GM23338 (cell line): Measurements from ENCODE around the gene ULK4. TPM values are rescaled to one million over a fixed set of nuclear protein-coding genes. Genes with fewer than 3 reads are reported as not detected.

Source experiments
- ATAC-seq: fragments of 200-7000 bp; cut with Tn5 transposase; 3 replicates; pipeline ENCODE4 v1.9.1; 2020
- DNase-seq: peaks from one replicate; pipeline ENCODE4 v3.0.0-alpha.2; 2015; ENCODE audit warnings: low spot score
- H2AFZ ChIP-seq: fragments of 200-600 bp; sonication (generic); 2 replicates; pipeline ENCODE4 v1.8.0; 2016; ENCODE audit warnings: antibody characterized with exemption, mild to moderate bottlenecking, moderate library complexity
- H3F3A ChIP-seq: fragments of 200-600 bp; sonication (generic); replicated peaks from 2 replicates; pipeline ENCODE4 v1.8.0; 2017; ENCODE audit warnings: antibody characterized with exemption, mixed run types, low read depth
- H3K27ac ChIP-seq: fragments of 200-600 bp; sonication (generic); 2 replicates; pipeline ENCODE4 v1.6.1; 2016; ENCODE audit warnings: low read depth
- H3K27me3 ChIP-seq: fragments of 200-600 bp; sonication (generic); 2 replicates; pipeline ENCODE4 v1.8.0; 2016; ENCODE audit warnings: mild to moderate bottlenecking, mixed run types, moderate library complexity; ENCODE audit not compliant: insufficient read depth
- H3K36me3 ChIP-seq: fragments of 200-600 bp; sonication (generic); 2 replicates; pipeline ENCODE4 v1.8.0; 2016; ENCODE audit warnings: mild to moderate bottlenecking; ENCODE audit not compliant: insufficient read depth
- H3K4me1 ChIP-seq: fragments of 200-600 bp; sonication (generic); 2 replicates; pipeline ENCODE4 v1.8.0; 2016; ENCODE audit warnings: mild to moderate bottlenecking, moderate library complexity; ENCODE audit not compliant: insufficient read depth
- H3K4me2 ChIP-seq: fragments of 200-600 bp; sonication (generic); 2 replicates; pipeline ENCODE4 v1.7.1; 2017; ENCODE audit warnings: mixed run types
- H3K4me3 ChIP-seq: fragments of 200-600 bp; sonication (generic); 2 replicates; pipeline ENCODE4 v1.6.1; 2016; ENCODE audit warnings: mixed run types
- H3K79me2 ChIP-seq: fragments of 200-600 bp; sonication (generic); replicated peaks from 2 replicates; pipeline ENCODE4 v1.8.0; 2017; ENCODE audit warnings: mild to moderate bottlenecking; ENCODE audit not compliant: insufficient read depth
- H3K9me2 ChIP-seq: fragments of 200-600 bp; sonication (generic); 2 replicates; pipeline ENCODE4 v1.8.0; 2017; ENCODE audit not compliant: insufficient read depth
- H4K20me1 ChIP-seq: fragments of 200-600 bp; sonication (generic); replicated peaks from 2 replicates; pipeline ENCODE4 v1.8.0; 2017; ENCODE audit warnings: mild to moderate bottlenecking; ENCODE audit not compliant: insufficient read depth
- H3K27ac Mint-ChIP-seq: 2 replicates; pipeline ENCODE4 v1.8.0; 2020; ENCODE audit warnings: inconsistent platforms, mild to moderate bottlenecking, moderate library complexity, mixed read lengths
- H3K27me3 Mint-ChIP-seq: 3 replicates; pipeline ENCODE4 v1.8.0; 2022; ENCODE audit warnings: low read depth, mild to moderate bottlenecking, moderate library complexity, mixed read lengths, inconsistent platforms; ENCODE audit not compliant: insufficient read depth, poor library complexity
- H3K36me3 Mint-ChIP-seq: 3 replicates; pipeline ENCODE4 v1.8.0; 2021; ENCODE audit warnings: low read depth, mild to moderate bottlenecking, inconsistent platforms, moderate library complexity, mixed read lengths
- H3K4me1 Mint-ChIP-seq: 3 replicates; pipeline ENCODE4 v1.8.0; 2020; ENCODE audit warnings: mild to moderate bottlenecking, inconsistent platforms, mixed read lengths
- H3K4me3 Mint-ChIP-seq: 3 replicates; pipeline ENCODE4 v1.8.0; 2021; ENCODE audit warnings: moderate library complexity, mild to moderate bottlenecking, inconsistent platforms, mixed read lengths
- H3K9me3 Mint-ChIP-seq: 3 replicates; pipeline ENCODE4 v1.8.0; 2020; ENCODE audit warnings: moderate library complexity, mild to moderate bottlenecking, inconsistent platforms, mixed read lengths
- EZH2 ChIP-seq: fragments of 200-600 bp; sonication (generic); IDR thresholded peaks from one replicate; pipeline ENCODE4 v1.8.0; 2017; ENCODE audit warnings: antibody characterized with exemption, mild to moderate bottlenecking, low read depth; ENCODE audit not compliant: unreplicated experiment
- EZH2phosphoT487 ChIP-seq: fragments of 200-600 bp; sonication (generic); IDR thresholded peaks from one replicate; pipeline ENCODE4 v1.8.1; 2018; ENCODE audit warnings: antibody characterized with exemption; ENCODE audit not compliant: unreplicated experiment
- POLR2AphosphoS5 ChIP-seq: IDR thresholded peaks from 2 replicates; pipeline ENCODE4 v1.6.1; 2016; ENCODE audit warnings: antibody characterized with exemption, low read depth
- STAT1 ChIP-seq: IDR thresholded peaks from one replicate; pipeline ENCODE4 v1.6.1; 2016; ENCODE audit warnings: antibody characterized with exemption; ENCODE audit not compliant: unreplicated experiment
- ZNF114 ChIP-seq: fragments of 250-450 bp; sonication (Bioruptor Pico); IDR thresholded peaks from 2 replicates; pipeline ENCODE4 v1.5.0; 2020; ENCODE audit warnings: mild to moderate bottlenecking, moderate library complexity
- polyA plus RNA-seq: library from polyadenylated mRNA; unstranded; fragments of >200 nt; fragmentation: Nextera tagmentation; extraction: Ambion mirVana; gene quantifications from 2 replicates; pipeline ENCODE4 v1.2.1, GENCODE V29; 2016
- total RNA-seq: library from RNA; depleted of rRNA; stranded (reverse); fragments of >200 nt; shearing (Covaris generic); gene quantifications from 2 replicates; pipeline ENCODE4 v1.2.3, GENCODE V29; 2014
- TF ChIP-seq, protein P1 (sequence below): IDR thresholded peaks from one replicate; pipeline ENCODE4 v1.6.1; 2018; ENCODE audit warnings: antibody characterized with exemption; ENCODE audit not compliant: unreplicated experiment
- TF ChIP-seq, protein P2 (sequence below), 2 experiments: fragments of 200-600 bp in 1 of 2; sonication (generic) in 1 of 2; conservative IDR thresholded peaks; 2 replicates each; pipeline versions ENCODE4 v1.5.1 to v1.6.1; 2016 to 2017; ENCODE audit warnings: antibody characterized with exemption in 2 of 2, low read depth in 2 of 2, mild to moderate bottlenecking in 2 of 2, moderate library complexity in 1 of 2
- TF ChIP-seq, protein P3 (sequence below): fragments of 250-450 bp; sonication (Bioruptor Pico); IDR thresholded peaks from 2 replicates; pipeline ENCODE4 v1.5.0; 2020; ENCODE audit warnings: mild to moderate bottlenecking, moderate library complexity

The ULK4 gene
- total and polyA plus RNA-seq, 2 experiments from 2014 or later = 20.8 to 41.4 TPM

DNA sequence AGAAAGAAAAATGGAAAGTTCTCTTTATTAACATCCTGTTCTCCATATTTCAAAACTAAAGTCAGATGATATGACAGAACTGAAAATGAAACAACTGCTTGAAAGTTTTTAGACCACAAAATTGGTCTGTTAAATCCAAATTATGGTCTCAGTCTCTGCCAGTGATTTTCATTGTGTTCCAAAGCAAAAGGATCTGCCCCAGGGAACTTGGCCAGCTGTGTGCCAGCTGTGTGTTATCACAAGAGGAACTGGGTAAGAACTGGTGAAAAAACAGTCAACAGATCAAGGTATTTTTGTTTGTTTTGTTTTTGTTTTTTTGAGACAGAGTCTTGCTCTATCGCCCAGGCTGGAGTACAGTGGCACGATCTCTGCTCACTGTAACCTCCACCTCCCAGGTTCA lies 439.3 kb downstream of the ULK4 start (continued):
- TF ChIP-seq, protein P1, sequence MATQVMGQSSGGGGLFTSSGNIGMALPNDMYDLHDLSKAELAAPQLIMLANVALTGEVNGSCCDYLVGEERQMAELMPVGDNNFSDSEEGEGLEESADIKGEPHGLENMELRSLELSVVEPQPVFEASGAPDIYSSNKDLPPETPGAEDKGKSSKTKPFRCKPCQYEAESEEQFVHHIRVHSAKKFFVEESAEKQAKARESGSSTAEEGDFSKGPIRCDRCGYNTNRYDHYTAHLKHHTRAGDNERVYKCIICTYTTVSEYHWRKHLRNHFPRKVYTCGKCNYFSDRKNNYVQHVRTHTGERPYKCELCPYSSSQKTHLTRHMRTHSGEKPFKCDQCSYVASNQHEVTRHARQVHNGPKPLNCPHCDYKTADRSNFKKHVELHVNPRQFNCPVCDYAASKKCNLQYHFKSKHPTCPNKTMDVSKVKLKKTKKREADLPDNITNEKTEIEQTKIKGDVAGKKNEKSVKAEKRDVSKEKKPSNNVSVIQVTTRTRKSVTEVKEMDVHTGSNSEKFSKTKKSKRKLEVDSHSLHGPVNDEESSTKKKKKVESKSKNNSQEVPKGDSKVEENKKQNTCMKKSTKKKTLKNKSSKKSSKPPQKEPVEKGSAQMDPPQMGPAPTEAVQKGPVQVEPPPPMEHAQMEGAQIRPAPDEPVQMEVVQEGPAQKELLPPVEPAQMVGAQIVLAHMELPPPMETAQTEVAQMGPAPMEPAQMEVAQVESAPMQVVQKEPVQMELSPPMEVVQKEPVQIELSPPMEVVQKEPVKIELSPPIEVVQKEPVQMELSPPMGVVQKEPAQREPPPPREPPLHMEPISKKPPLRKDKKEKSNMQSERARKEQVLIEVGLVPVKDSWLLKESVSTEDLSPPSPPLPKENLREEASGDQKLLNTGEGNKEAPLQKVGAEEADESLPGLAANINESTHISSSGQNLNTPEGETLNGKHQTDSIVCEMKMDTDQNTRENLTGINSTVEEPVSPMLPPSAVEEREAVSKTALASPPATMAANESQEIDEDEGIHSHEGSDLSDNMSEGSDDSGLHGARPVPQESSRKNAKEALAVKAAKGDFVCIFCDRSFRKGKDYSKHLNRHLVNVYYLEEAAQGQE = no peak
- TF ChIP-seq, protein P2, sequence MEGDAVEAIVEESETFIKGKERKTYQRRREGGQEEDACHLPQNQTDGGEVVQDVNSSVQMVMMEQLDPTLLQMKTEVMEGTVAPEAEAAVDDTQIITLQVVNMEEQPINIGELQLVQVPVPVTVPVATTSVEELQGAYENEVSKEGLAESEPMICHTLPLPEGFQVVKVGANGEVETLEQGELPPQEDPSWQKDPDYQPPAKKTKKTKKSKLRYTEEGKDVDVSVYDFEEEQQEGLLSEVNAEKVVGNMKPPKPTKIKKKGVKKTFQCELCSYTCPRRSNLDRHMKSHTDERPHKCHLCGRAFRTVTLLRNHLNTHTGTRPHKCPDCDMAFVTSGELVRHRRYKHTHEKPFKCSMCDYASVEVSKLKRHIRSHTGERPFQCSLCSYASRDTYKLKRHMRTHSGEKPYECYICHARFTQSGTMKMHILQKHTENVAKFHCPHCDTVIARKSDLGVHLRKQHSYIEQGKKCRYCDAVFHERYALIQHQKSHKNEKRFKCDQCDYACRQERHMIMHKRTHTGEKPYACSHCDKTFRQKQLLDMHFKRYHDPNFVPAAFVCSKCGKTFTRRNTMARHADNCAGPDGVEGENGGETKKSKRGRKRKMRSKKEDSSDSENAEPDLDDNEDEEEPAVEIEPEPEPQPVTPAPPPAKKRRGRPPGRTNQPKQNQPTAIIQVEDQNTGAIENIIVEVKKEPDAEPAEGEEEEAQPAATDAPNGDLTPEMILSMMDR (conservative IDR thresholded peaks at IDR 0.05; ENCODE audit: low read depth in 2 of 2) = no peak
- TF ChIP-seq EZH2 = no peak
- no peak for TF ChIP-seq STAT1

DNA sequence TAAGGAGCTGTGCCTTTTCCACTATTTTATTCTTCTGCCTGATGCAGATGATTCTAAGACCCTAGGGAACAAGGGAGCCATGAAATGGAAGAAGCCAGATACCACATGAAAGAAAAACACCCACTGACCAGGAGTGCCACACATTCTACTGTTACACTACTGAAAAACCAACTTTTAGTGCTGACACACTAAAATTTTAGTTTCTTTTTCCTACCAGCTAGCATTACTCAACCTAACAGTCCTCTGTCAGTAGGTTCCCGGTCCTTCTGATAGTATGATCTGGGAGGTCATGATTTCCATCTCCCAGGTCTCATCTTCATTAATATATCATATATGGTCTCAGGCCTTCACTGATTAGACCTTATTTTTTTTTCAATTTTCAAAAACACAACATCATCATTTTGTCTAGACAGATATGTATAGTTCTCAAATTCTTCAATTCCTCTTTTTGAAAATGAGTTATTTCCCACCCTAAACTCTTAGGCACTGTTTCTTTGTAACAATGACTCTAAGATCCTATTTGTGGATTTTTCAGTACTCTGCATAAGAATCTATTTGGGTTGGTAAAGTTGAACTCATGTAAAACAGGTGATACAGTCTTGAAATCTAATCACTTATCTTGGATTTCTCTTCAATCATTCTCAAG lies 440.8 kb downstream of the ULK4 start:
- Histone ChIP-seq H3K36me3 (no peaks in the 10 kb centered on the region), H3F3A (no peaks in the 10 kb centered on the region), H3K4me1 (no peaks in the 10 kb centered on the region), H3K9me2 (no peaks in the 10 kb centered on the region), H3K27ac (no peak overlapping the region), H3K4me2 (no peak overlapping the region), H3K4me3 (no peak overlapping the region), H3K27me3 (no peaks in the 10 kb centered on the region), H4K20me1 (no peaks in the 10 kb centered on the region), H2AFZ (no peak overlapping the region), H3K79me2 (no peaks in the 10 kb centered on the region)
- H3K27me3 Mint-ChIP-seq = no peaks in the 10 kb centered on the region
- ATAC-seq (no peak), DNase-seq (no peak)
- peaks cover 16% of the 10 kb centered on the region for H3K4me1 Mint-ChIP-seq
- H3K4me3 Mint-ChIP-seq = no peak overlapping the region
- no peak overlapping the region for H3K27ac Mint-ChIP-seq
- no peaks in the 10 kb centered on the region for H3K36me3 Mint-ChIP-seq
- no peaks in the 10 kb centered on the region for H3K9me3 Mint-ChIP-seq
- TF ChIP-seq EZH2phosphoT487 (no peak), STAT1 (no peak), POLR2AphosphoS5 (no peak), EZH2 (no peak), ZNF114 (CRISPR knock-in tag) (no peak)
- TF ChIP-seq, protein P3, sequence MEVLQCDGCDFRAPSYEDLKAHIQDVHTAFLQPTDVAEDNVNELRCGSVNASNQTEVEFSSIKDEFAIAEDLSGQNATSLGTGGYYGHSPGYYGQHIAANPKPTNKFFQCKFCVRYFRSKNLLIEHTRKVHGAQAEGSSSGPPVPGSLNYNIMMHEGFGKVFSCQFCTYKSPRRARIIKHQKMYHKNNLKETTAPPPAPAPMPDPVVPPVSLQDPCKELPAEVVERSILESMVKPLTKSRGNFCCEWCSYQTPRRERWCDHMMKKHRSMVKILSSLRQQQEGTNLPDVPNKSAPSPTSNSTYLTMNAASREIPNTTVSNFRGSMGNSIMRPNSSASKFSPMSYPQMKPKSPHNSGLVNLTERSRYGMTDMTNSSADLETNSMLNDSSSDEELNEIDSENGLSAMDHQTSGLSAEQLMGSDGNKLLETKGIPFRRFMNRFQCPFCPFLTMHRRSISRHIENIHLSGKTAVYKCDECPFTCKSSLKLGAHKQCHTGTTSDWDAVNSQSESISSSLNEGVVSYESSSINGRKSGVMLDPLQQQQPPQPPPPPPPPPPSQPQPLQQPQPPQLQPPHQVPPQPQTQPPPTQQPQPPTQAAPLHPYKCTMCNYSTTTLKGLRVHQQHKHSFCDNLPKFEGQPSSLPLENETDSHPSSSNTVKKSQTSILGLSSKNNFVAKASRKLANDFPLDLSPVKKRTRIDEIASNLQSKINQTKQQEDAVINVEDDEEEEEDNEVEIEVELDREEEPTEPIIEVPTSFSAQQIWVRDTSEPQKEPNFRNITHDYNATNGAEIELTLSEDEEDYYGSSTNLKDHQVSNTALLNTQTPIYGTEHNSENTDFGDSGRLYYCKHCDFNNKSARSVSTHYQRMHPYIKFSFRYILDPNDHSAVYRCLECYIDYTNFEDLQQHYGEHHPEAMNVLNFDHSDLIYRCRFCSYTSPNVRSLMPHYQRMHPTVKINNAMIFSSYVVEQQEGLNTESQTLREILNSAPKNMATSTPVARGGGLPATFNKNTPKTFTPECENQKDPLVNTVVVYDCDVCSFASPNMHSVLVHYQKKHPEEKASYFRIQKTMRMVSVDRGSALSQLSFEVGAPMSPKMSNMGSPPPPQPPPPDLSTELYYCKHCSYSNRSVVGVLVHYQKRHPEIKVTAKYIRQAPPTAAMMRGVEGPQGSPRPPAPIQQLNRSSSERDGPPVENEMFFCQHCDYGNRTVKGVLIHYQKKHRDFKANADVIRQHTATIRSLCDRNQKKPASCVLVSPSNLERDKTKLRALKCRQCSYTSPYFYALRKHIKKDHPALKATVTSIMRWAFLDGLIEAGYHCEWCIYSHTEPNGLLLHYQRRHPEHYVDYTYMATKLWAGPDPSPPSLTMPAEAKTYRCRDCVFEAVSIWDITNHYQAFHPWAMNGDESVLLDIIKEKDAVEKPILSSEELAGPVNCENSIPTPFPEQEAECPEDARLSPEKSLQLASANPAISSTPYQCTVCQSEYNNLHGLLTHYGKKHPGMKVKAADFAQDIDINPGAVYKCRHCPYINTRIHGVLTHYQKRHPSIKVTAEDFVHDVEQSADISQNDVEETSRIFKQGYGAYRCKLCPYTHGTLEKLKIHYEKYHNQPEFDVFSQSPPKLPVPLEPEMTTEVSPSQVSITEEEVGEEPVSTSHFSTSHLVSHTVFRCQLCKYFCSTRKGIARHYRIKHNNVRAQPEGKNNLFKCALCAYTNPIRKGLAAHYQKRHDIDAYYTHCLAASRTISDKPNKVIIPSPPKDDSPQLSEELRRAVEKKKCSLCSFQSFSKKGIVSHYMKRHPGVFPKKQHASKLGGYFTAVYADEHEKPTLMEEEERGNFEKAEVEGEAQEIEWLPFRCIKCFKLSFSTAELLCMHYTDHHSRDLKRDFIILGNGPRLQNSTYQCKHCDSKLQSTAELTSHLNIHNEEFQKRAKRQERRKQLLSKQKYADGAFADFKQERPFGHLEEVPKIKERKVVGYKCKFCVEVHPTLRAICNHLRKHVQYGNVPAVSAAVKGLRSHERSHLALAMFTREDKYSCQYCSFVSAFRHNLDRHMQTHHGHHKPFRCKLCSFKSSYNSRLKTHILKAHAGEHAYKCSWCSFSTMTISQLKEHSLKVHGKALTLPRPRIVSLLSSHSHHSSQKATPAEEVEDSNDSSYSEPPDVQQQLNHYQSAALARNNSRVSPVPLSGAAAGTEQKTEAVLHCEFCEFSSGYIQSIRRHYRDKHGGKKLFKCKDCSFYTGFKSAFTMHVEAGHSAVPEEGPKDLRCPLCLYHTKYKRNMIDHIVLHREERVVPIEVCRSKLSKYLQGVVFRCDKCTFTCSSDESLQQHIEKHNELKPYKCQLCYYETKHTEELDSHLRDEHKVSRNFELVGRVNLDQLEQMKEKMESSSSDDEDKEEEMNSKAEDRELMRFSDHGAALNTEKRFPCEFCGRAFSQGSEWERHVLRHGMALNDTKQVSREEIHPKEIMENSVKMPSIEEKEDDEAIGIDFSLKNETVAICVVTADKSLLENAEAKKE (CRISPR knock-in tag) = no peak
- TF ChIP-seq, protein P1 = no peak
